HG03025 (cell line): Measurements from ENCODE around the gene ABCC12.

ENCODE experiments used
- ATAC-seq: cut with Tn5 transposase; IDR thresholded peaks from one replicate; pipeline ENCODE4 v1.9.1; 2021; ENCODE audit warnings: mild to moderate bottlenecking, moderate library complexity; ENCODE audit not compliant: unreplicated experiment, low FRiP score

Gene ABCC12

DNA sequence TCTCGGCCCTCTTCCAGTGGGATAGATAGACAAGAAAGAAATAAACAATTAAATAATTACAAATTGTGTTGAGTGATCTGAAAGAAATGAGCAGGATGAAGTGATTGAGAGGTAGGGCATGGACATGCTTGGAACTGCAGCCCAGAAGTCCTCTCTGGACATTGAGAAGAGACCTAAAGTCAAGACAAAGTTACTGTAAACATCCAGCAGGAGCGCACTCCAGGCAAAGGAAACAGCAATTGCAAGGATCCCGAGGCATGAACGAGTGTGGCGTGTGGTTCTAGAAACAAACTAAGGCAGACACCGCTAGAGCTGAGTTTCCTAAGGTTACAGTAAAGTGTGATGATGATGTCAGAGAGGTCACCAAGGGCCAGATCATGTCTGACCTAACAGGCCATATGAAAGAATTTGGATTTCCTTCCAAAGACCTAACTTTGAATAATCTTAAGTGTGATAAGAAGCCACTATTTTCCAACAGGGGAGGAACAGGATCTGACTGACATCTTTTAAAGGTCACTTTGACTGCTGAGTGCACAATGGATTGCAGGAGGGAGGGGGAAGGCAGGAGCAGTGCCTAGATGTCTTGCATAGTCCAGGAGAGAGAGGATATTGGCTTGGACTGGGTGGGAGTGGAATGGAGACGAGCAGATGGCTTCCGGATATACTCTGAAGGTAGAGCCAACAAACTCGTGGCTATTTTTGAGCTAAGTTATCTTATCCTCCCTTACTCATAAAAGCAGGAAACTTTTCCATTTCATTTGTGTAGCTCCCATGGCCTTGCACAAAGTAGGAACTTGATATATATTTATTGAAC is 19.0 kb downstream of the ABCC12 start:
- no peak for ATAC-seq

DNA sequence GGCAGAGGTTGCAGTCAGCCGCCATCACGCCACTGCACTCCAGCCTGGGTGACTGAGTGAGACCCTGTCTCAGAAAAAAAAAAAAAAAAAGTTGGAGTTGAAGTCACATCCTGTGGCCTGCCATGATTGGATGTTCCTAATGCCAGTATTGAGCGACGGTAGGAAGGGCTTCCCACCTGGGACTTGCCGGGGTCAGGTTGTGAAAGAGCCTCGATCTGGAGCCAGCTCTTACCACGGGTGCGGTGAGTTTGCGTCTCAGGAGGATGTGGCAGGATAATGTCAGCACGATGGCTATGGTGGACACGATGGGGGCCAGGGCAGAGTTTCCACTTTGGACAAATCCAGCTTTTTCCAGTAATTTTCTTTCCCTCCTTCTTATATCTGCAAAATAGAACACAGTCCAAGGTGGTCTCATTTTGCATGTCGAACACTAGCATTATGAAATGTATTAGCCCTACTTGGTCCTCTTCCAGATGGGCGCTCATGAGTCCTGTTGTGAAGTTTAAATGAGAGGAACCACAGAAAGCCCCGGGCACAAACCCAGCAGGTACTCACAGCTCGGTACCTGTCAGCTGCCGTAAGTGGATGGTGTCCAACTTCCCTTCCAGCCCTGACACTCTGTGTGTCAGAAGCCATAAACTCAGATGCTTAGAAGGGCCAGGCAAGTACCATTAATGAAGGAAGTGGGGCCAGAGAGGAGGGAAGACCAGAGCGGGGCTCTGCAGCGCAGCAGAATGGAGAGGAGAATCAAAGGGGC is 22.2 kb downstream of the ABCC12 start:
- no peak for ATAC-seq

DNA sequence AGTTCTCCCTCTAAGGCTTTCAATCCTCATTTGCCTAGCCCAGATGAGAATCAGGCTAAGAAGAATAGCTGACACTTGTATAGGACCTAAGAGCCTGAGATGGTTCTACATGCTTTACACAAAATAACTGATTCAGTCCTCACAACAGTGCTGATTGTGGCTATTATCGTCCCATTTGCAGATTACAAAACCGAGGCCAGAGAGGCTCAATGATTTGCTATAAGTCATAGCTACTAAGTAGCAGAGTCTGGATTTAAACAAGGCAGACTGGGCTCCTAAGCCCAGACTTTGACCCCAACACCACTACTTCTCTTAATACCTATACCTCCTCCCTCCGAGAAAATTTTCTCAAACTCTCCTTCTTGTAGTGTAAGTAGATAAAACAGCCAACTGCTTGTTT is 23.1 kb downstream of the ABCC12 start:
- no peak for ATAC-seq

DNA sequence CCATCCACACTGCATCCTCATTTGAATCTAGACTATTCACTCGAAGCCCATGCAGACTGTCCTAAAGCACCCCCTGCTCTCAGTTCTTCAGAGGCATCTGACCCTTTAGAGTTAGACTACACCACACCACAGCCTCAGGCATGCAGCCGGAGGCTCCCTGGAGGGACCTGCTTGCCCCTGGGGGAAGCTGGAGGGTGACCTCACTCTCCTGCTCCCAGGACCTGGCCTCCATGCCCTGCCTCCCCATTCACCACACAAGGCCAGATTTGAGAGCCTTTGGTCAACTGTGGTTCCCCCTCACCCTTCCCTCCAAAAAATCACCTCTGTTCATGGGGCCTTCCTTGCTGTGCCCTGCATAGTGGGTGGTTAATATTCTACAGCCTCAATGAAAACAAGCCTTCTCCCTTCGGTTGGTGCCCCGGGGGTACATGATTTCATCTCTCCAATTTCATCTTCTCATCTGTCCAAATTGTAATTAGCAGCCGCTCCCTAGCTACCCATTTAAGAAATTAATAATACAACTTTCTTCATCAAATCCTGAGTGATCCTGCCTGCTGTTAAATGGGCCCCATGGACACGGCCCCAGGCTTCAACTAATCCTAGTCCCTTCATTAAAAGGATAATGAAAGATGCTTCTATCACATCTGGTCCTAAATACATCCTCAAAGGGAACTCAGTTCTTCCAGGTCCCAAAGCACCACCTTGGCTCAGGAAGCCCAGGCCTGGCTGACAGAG is 24.4 kb downstream of the ABCC12 start:
- no peak for ATAC-seq

DNA sequence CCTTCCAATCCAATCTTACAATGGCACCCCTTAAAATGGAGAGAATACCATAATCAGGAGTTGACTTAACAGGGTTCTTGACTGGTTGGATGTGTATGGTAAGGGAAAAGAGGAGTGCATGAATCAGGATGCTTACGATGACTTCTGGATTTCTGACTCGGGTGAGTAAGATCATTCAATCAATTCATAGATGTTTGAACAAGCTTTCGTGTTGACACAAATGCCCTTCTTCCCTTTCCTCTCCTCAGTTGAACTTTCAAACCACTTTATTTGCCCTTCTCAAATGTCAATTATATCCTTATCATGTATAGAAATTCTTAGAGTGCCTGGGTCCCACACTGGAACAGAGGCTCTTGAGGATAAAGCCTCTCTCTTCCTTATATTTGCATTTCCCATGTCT is 25.9 kb downstream of the ABCC12 start:
- no peak for ATAC-seq

DNA sequence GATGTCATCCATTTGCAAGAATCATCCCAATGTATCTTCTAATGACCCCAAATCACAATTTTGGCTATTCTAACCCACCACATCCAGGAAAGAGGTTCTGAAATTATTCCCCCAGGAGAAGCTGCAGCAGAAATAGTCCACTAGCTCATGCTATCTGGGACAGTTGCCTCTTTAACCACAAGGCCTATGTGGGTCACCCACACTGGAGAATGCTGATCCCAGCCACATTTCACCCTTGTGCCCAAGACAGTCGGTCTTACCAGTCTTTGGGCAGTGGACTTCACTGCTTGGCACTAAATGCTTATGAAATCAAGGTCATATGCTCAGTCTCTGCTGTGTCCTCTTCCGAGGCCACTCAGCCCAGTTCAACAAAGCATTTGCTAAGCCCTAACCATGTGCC is 27.0 kb downstream of the ABCC12 start:
- ATAC-seq: no peak

DNA sequence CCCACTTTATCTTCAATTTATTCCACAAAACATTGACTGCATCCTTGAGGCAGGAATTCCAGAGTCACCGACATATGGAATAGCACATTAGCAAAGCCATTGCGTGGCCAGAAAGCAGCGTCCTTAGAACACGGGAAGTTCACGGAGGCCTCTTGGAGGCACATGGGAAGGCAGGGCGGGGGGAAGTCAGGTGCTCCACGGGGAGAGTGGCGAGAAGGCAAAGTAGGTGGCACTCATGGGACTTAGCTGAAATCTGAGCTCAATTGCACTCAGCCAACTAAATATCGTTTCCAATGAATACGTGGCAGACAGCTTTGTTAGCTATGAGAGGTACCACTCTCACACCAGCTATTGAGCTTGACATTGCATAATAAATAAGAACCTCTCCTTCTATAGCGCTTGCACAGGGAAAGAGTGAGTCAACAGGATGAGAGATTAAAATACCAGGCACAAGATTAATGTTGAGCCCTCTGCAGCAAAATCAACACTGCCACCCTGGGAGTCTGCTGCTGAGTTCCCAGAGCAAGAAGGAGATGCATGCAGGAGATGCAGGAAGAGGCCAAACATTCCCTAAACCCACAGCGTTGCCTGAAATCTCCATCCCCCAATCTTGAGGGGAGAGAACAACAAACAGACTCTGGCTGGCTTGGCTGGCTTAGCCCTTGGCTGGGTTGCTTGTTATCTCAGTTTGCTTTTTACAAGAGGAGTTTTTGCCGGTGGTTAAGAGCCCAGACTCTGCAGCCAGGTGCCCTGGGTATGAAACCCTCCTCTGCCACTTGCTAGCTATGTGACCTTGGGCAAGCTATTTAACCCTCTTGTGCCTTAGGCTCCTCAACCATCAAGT is 28.8 kb downstream of the ABCC12 start:
- ATAC-seq: no peak

DNA sequence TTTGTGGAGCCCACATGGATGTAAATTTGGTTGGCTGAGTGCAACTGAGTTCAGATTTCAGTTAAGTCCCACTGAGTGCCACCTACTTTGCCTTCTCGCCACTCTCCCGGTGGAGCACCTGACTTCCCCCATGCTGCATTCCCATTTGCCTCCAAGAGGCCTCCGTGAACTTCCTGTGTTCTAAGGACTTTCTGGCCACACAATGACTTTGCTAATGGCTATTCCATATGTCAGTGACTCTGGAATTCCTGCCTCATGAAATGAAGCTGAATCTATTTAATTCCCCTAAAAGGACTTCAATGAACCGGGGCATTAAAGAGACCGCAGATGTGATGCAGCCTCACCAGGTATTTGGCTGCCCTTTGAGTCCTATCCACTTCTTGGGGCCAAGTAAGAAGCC is 29.9 kb downstream of the ABCC12 start:
- no peak for ATAC-seq

DNA sequence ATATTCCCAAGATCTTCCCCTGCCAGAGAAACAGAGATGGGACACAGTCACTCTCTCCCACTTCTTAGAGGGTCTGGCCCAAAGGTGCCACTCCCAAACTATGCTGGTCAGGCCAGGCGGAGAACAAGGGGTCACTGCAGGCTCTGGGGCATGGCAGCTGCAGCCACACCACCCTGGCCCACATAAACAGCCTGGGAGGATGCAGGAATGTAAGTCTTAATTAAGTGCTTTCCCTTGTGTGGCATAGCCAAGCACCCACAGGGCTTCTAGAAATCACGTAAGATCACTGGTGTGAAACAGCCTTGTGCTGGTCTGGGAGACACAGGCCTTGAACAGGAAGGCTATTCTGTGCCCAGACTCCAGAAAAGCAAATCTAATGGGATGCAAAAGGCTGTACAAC is 31.5 kb downstream of the ABCC12 start:
- ATAC-seq: no peak

DNA sequence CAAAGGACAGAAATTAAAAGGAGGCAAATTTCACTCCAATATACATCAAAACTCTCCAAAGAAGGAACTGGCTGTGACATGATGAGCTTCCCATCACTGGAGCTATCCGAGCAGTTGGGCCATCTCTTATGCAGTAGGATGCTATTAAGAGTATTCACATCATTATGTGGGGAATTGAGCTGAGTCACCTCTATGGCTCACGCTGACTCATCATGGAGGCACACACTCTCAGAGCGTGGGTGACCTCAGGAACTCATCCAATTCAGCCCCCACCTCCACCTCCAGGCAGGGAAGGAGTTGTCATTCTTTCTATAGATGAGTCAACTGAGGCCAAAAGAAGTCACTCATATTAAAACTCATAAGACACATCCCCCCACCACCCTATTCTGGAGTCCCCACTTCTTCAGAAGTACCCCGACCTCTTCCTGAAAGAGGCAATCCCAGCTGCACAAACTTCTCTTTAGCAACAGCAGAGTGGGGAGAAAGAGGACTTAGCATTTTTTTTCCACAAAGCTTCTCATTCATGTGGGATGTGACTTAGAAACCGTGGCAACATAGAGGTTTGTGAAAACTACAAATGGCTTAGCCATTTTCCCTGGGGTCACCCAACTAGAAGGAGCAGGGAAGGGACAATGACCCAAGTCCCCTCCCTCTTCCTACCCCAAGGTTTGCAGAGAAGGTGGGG is 32.5 kb downstream of the ABCC12 start:
- ATAC-seq: no peak

DNA sequence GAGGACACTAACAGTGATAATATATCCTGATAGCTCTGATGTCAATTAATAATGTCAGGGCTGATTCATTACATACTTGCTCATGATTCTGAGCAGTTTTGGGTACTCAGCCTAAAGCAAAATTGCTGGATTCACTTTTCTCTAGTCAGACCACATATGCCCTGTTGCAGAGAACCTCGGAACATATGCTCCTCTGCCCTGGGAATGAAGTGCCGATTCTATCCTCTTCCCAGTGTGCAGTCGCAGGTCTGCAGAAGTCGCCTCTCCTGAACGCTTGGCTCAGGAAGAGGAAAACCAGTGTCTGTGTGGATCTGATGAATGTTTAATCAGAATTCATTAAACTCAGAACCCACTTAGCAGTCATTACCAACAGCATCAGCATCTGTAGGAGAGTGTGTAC is 34.5 kb downstream of the ABCC12 start:
- ATAC-seq: no peak

DNA sequence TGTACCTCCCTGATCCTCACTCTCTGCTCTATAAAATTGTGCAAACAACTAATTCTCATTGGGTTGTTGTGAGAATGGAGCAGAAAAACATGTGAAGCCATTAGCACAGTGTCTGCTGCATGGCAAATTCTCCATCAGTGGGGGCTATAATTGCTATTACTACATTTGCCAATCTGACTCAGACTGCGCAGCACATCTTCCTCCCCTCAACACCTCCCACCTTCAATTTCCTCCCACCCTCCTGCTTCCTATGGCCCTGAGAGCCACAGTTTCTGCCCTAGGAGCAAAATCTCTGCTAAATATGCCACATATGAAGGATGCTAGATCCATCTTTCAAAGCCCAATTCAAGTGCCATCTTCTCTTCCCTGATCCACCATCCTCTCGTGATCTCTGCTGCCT is 37.0 kb downstream of the ABCC12 start:
- no peak for ATAC-seq

DNA sequence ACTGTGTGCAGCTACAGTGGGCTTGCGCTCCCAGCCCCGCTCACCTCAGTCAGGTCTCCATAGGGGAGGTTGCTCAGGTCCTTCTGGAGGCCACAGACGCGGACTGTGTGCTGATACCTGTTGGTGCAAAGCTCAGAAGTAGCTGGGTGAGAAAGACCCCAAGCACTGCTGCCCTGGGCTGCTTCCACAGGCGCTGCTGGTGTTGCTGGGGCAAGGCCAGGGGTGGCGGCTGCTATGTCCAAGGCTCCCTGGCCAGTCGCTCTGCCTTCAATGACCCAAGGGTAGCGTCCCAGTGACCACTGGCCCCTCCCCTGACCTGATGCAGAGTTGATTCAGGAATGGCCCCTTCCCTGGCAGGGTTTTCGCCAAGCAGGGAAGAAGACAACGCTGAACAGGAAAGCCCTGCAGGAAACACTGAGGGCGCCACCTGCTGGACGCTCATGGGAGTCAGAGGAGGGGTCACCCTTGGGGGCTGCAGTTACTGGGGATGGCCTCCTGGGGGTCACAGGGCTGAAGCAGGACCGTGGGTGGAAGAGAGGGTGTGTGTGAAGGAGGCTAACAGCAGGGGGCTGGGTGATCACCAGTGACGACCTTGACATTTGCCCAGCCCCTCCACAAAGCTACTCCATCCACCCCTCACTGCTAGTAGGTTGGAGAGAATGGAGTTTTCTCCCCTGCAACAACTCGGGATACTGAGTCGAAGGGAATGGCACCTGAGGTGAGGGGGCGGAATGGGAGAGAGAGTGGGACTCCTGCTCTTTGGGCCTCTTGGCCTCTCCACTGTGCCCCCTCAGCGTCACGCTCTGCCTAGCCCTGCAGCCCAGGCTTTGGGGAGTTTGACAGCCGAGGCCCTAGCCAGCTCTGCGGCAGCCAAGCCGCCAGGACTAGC is 38.3 kb downstream of the ABCC12 start:
- ATAC-seq: no peak

DNA sequence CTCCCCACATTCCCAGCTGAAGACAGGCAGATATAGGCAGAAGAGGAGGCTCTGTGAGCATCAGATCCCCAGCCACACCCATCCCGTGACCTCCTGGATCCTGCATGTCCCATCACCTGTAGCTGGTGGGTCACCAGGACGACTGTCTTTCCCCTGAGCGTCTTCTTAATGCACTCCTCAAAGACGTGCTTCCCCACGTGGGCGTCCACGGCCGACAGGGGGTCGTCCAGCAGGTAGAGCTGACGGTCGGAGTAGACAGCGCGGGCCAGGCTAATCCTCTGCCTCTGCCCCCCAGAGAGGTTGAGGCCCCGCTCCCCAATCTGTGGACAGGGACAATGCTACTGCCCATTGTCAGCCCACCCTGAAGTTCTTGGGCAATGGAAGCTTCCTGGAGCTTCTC is 40.5 kb downstream of the ABCC12 start:
- ATAC-seq: no peak

DNA sequence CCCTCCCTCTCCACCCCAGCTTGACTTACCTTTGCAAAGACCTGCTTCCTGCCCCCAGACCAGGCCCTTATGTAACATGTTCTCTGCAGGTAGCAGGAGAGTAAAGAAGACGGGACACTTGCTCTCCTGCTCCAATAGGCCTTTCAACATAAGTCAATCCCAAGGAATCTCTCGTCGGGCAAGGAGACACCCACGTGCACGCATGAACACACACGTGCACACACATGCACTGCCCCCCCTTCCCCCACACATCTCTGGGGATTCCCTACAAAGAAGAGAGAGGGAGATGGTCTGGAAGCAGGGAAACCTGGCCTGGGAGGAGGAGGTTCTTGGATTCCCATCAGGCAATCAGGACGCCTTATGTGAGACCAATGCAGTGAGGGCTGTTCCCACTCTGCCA is 41.4 kb downstream of the ABCC12 start:
- no peak for ATAC-seq

DNA sequence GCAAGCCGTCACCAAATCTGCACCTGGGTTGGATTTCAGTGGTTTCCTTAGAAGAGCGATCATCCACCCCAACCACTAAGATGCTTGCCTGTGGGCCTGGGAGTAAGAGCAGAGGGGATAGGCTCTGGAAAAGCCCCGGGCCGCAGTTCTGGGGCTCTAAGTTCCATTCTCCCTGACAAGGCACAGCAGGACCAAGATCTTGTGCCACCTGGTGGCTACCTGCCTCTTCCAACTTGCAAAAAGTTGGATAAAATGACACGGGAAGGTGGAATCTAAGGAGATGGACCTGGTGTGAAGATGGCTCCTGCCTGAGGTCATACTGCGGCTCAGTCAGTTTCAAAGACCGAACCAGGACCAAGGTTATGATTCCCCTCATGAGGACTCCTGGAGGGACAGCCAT is 42.3 kb downstream of the ABCC12 start:
- ATAC-seq: no peak

DNA sequence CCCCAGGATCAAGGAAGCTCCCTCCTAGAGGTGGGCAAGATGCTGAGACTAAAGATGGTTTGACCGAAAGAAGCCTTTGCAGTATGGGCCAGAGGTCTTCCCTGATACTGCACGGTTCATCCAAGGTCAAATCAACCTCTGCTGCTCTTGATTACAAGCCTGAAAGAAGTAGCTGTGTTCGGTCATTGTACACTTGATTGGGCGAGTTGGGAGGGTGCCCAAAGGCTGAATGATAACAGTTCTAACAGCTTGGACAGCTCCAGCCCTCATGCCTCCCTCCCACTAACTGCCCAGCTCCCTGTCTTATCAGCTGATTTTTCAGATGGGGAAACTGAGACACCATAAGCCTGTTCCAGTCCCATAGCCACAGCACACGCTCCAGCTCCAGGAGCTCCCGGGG is 42.8 kb downstream of the ABCC12 start:
- ATAC-seq: no peak

DNA sequence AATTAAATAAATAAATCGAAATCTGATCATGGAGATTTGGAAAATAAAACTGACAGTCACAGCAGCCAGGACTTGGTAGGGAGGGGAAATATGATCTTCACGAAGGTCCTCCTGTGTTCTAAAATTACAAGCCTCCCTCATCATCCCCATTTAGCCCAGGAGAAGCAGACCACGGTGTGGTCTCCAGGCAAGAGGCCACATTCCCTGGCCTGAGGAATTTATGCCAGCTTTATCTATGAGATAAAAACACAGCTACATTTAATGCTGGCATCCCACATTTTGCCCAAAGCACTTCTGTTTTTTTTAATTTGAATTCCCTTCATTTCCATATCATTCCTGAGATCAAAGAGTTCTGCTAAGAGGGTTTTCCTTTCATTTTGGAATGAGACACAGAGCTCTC is 43.2 kb downstream of the ABCC12 start:
- no peak for ATAC-seq

DNA sequence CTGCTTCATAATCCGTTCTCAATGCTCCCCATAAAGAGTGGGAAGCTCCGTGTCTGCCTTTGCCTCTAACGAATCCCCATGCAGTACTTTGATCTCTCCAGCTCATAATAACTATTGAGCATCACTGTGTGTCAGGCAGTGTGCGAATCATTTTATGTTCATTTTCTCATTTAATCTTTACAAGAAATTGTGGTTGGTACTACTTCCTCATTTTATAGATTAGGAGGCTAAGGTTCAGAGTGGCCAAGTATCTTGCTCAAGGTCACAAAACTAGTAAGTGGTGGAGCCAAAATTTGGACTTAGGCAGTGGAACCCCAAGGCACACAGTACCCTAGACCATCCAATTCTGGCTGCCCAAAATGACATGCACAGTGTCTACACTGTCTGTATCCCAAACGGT is 44.8 kb downstream of the ABCC12 start:
- no peak for ATAC-seq
